HG02642 (cell line): ENCODE measurements around the gene TSPOAP1.

Source experiments
- ATAC-seq: cut with Tn5 transposase; IDR thresholded peaks from one replicate; pipeline ENCODE4 v1.9.1; 2021; ENCODE audit warnings: mild to moderate bottlenecking; ENCODE audit not compliant: unreplicated experiment, poor library complexity

The TSPOAP1 gene

DNA sequence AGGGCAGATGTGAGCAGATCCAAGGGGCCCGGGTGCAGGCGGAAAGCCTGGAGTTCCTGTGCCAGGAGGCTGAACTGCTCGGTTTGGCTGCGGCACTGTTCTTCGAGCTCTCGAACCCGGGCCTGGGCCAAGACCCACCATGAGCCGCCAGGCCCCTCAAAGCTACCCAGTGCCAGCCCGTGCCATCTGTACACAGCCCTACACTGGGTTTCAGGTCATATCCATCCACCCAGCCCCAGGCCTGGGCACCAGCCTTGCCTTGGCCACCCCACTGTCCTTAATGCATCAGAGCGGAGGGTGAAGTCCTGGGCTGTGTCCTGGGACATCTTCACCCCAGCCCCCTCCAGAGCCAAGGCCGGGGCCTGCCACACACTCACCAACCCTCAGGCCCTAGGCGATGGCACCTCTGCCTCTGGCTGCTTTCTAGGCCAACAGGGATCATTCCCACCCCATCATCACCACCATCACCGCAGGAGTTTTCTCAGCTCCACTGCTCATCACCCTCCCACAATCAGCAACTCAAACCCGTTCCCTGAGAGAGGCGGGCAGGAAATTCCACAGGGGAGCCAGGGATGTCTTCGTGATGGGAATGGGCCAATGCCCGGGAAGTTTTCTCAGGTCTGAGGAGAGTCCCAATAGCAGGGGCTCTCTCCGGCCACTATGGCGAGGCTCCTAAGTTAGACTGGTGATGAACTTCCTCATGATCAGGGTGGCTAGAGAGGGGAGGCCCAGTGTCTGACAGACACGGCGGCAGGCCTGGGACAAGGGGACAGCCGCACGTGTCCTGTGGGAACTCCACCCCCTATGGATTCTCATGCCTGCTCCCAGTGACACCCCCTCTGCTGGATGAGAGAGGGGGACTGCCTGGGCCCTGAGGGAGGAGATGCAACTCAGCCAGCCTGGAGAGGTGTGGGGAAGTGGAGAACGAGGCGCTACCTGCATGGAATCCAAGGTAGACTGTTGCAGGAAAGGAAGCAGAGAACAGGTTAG is 9.1 kb downstream of the TSPOAP1 start:
- no peak for ATAC-seq

DNA sequence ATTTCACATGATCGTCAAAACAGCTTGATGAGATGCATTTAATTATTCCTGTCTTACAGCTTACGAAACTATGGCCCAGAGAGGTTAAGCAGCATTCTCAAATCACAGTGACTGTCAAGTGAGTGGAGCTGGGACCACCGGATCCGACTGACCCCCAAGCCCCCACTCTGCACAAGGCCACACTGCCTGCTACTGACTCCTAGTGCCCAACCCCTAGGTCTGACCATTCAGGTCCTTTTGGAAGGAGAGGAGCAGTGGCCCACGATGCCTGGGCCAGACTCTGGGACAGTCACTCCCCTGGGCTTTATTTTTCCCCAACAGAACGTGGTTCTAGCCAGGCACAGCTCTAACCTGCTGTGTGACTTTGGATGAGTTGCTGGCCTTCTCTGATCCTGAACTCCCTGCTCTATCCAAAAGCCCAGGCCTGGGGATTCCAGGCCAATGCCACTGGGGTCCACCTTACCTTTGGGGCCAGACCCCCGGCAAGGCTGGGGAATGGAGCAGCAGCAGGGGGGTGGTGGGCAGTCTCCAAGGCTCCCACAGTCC is 9.9 kb downstream of the TSPOAP1 start:
- no peak for ATAC-seq

DNA sequence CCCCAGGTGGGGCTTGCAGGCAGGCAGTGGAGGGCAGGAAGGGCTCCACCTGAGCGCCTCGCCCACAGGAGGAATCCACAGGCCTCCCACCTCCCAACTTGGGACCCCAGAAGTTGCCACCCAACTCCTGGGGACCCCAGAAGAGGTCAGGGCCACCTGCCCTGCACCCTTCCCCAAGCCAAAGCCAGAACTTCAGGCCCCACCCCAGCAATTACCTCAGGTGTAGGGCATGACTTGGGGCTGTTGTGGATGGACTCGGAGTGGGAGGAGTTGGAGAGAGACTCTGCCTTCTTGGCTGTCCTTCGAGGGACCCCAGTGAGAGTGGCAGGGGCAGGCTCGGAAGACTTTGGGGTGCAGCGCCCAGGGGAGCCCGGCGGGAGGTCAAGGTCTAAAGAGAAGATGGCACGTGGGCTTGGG is 10.5 kb downstream of the TSPOAP1 start:
- ATAC-seq = no peak

DNA sequence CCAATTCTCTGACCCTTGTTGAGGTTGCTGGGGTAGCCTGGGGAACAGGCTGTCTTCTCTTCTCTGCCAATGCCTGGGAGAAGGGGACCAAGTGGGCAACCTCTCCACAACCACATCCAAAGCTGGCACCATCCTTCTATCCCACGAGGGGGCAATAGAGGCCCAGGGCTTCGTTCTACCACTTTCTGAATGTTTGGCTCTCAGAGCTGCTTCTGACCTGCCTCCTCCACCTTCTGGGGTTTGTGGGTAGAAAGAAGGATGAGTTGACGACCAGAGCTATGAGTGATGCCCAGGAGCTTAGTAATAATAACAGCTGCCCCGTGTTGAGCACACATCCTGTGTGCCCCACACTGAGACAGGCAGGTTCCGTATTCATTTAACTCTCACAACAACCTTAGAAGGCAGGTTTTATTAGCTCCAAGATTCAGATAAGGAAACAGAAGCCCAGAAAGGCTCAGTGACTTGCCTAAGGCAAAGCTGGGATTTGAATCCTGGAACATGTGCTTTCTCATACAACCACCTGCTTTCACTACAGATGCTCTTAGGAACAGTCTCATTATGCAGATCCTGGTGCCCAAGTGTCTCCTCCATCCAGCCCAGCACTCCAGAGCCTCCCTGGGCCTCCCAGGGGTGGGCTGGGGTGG is 11.1 kb downstream of the TSPOAP1 start:
- ATAC-seq = peak; percentile 74

DNA sequence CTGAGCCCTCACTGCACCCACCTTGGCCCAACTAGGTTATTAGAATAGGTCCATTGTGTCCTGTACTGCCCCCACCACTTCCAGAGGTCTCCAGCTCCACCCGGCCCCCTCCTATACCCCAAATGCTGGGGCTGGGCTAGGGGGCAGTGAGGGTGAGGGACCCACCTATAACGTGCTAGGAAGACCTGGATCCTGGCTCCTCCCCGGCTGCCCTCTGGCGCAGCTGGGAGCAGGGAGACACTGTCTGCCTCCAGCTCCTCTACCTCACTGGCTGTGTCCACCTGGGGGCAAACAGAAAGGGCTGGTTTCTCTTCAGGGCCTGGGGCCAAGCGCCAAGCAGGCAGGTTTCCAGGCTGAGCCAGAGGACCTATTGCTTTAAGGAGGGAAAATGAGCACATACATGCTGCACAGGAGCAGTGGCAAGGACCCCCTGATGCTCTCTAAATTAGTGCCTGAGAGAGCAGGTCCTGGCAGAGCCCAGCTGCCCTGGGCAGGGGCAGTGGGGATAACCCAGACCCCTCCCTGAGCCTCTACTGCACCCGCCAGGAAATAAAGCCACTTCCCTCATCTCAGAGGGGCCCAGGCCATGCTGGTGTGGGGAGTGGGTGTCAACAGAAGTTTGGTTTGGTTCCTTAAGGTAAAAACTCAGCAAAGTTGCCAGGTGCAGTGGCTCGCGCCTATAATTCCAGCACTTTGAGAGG is 12.2 kb downstream of the TSPOAP1 start:
- no peak for ATAC-seq

DNA sequence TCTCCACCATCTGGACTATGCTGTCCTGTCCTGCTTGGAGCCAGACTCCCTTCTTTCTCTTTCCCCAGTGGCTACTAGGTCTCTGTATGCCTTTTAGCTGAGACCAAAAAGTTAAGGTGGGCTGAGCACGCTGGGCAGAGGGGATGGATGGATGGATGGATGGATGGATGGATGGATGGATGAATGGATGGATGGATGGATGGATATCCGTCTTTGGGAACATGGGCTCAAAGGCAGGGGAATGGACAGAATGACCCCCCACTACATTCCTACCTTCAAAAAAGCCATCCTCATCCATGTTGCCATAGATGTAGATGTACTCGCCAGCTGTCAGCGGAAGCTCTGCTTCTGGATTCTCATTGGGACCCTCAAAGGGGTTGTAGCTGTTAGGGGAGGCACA is 12.8 kb downstream of the TSPOAP1 start:
- ATAC-seq = no peak

DNA sequence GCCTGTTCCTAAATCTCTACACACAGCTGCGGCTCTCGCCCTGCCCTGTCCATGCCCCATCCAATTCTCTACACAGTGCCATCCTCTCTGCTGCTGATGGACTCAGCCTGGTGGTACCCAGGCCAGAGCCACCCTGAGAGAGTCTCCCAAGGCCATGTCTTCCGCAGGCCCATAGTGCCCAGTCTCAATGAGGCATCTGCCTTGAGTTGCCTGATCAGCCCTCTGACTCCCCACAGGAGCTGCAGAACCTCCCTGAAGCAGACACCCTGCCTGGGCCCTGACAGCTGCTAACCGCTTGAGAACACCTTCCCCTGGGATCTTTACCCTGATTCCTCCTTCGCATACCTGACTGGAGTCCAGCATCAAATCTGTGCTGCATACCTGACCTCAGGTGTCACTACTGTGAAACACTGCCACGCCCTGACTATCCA is 13.3 kb downstream of the TSPOAP1 start:
- no peak for ATAC-seq

DNA sequence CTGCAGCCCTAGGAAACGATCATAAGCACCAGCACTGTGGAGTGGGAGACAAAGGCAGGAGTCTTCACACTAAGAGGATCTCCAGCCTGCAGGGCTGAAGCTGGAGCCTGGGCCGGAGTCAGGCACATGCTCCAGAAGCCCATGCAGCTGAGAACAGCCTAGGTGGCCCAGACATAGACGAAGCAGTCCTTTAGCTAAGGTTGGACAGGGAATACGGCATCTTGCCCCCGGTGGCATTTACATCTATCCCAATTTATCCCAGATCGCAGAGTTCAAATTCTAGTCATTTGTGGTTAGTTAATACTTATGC is 13.9 kb downstream of the TSPOAP1 start:
- ATAC-seq = no peak

DNA sequence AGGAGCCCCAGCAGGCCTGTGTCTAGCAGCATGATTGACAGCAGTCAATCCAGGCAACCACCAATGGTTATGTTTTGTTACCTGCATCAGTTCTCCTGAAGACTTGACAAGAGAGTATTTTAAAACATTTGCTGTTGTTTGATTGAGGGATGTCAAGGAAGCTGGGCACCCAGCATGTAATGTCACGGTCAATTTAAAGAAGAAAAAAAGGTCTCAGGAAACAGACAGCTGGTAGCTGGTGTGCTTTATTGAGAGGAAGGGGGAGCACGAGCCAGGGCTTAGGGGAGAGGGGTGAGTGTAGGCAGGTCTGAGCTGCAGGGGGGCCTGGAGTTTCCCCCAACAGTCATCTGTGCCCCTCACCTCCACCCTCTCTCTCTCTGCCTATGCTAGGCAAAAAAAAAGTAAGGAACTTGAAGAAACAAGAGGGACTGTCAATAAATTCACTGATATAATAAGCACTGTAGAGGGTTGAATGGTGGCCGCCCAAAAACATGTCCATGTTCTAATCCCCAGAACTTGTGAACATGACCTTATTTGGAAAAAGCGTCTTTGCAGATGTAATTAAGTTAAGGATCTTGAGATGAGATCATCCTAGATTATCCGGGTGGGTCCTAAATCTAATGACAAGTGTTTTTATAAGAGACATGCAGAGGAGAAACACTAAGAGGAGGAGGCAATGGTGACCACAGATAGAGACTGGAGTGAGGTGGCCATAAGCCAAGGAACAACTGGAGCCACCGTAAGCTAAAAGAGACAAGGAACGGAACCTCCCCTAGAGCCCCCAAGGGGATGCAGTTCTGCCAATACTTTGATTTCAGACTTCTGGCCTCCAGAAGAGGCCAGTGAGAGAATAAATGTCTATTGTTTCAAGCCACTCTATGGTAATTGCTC is 14.5 kb downstream of the TSPOAP1 start:
- ATAC-seq = no peak

DNA sequence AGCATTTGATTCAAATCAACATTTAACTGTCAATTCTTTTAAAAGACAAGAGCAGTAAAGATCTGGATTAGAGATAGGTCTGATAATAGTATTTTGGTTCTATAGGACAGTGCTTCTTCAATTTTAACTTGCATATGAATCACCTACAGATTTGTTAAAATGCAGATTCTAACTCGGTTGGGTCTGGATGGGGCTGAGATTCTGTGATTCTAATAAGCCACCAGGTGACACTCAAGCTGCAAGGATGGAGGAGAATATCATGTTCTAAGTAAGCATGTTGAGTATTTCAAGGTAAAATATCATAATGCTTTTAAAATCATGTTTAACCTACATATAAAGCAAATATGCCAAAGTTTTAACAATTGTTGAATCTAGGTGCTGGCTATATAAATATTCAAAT is 15.8 kb downstream of the TSPOAP1 start:
- no peak for ATAC-seq

DNA sequence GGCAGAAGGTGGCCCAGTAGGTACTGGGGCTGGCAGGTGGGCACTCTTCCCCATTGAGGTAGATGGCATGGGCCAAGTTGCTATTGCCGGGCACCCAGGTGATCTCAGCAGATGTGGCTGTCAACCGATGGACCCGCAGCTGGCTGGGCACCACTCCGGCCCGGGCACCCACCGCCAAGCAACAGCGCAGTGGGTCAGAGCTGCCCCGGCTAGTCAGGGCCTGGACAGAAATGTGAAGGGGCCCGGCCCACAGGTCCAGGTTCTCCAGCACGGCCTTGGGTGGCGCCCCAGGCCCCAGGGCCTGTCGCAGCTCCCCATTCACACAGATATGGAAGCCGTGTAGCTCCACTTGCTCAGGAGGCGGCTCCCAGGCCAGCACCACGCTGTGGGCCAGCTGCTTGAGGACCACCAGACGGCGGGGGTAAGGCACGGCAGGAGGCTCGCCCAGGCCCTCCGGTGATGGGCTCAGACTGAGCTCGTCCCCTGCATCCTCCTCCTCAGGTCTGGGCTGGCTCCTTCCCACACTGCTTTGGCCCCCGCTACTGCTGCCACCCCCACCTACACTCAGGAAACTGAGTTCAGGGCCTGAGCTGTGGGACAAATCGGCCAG is 16.5 kb downstream of the TSPOAP1 start:
- ATAC-seq = no peak

DNA sequence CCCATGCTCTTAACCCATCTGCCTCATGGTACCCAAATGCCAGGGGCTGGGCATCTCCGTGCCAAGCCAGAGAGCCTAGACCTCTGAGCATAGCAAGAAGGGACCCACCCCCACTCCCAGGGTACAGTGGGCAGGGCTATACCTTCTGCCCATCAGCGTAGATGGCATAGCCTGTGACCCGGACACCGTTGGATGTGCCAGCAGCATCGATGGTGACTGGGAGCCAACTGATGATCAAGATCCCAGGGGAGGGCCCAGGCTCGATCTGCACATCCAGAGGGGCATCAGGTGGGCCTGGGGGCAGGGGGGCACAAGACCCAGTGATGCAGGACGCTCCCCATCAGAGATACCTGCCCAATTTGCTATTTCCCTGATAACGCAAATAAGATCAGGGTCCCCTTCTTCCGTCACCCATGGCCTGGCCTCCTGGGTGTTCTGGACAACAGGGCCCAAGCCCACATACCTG is 17.1 kb downstream of the TSPOAP1 start:
- ATAC-seq = no peak

DNA sequence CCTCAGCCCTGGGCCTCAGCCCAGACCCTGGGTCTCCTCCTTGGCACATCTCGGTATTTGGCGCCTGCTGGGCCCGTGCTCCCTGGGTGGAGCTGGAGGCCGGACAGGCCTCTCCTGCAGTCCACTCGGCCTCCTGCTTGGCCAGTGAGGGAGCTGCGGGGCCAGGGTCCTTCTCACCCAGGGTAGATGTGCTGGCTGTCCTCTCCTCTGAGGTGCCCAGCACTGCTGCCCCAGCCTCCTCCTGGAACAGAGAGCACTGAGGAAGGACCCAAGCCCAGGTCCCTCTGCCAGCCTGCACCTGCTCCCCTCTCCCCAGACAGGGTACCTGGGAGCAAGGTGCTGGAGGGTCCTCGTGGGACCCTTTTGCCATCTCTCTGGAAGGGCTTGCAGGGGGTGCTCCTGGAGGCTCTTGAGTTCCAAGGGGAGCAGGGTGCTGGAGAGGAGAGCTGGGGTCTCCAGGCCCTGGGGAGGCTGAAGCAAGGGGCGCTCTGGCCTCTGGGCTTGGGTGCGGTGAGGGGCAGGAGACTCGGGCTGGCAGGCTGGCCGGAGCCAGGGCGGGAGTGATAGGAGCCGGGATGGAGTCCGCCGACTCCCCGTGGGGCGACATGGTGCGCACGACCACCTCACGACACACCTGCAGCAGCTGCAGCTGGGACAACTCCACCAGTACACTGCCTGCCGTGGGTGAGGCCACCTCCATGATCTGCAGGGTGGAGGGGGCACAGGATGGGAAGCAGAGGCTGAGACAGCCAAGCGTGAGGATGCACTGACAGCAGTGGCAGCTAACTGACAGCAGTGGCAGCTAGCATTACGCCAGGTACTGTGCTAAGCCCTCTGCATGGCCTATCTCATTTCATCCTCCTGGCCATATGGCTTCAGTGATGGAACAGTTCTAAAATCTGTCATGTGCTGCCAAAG is 17.8 kb downstream of the TSPOAP1 start:
- ATAC-seq = no peak

DNA sequence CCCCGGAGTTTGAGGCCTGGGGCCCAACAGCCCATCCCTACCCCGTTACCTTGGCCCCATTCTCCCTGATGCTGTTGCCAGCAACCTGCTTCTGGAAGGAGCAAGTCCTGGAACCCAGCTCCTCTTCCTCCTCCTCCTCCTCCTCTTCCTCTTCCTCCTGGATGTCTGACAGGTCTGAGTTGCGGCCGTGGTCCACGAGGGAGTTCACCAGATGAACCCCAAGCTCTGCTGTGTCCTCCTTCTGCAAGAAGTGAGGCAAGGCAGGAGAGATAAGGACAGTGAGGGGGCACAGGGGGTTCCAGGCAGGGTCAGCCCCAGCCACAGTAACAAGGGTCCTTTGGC is 18.7 kb downstream of the TSPOAP1 start:
- ATAC-seq = no peak

DNA sequence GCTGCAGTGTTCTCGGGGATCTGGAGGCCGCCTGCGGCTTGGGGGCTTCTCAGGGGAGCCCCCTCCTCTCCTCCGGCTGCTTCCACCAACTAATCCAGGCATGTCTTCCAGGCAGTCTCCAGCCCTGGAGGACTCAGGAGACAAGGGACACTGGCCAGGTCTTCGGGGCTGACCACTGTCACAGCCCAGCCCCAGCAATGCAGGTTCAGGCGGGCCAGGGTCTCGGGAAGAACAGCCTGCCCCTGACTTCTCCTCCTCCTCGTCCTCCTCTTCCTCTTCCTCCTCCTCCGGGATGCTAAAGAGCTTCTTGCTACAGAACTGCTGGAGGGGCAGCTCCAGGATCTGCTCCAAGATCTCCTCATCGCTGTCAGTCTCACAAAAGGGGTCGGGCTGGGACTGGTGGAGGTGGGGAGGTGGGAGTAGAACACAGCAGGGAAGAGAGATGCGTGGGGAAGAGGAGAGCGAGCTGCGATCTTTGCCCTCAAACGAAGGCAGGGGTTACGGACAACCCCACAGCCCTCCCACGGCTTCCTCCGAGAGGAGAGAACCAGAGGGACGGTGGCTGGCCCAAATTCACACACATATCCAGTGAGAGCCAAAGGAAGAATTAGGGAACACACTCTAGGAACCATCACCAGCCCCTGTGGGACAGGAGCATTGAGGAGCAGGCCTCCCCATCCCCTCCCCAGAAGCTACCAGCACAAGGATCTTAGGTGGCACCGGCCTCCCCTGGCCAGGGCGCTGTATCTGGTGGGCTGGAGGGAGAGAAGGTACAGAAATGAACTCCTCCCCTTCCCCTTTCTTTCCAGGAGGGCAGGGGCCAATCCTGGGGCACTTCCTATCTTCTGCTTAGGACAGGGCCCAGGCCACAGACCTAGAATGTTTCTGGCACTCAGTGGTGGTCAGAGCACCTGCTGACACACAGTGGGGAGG is 19.3 kb downstream of the TSPOAP1 start:
- no peak for ATAC-seq

DNA sequence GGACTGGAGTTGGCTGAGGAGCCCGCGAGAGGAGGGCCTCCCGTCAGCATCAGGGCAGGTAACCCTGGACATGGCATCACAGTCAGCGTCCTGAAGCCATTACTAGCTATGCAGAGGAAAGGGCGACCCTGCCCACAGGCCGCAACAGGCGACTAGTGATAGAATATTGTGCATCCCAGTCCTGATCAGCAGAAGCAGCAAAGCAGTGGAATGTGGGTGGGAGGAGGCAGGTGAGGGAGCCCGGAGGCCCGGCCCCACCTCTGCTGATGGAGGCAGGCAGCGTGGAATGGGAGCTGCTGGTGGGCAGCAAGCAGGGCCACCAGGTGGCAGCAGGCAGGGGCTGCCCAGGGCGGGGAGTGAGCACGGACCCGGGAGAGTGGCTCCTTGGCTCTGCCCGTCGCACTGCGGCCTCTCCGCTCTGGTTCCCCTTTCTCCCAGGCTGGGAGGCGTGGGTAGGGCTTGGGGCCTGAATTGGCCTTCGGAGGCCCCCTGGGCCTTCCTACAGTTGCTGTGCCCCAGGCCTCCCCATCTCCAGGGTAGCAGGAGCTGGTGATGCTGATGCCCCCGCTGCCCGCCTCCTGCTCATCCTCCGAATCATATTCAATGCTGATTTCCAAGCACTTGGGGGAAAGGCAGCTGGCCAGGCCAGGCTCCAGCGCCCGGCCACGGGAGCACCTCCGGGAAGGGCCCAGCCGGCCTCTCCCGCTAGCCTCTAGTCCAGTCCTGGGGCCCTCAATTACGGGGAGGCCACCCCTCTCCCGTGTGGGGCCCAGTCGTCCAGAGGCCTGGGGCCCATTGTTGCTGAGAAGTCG is 20.2 kb downstream of the TSPOAP1 start:
- ATAC-seq = no peak
